HFF-Myc (cell line): ENCODE results near the gene CD2BP2.
"Not testable (repeated sequence)": the region's sequence is repeated elsewhere in the genome, so short reads cannot be mapped to it uniquely, and the experiment has no call there.

Experiments used
- DNase-seq: peaks from one replicate; pipeline ENCODE4 v3.0.0-alpha.2; 2011; ENCODE audit warnings: low read depth; ENCODE audit errors: extremely low read depth
- H3K4me3 ChIP-seq: replicated peaks from 2 replicates; pipeline ENCODE4 v1.5.1; 2011; ENCODE audit warnings: low read depth, mild to moderate bottlenecking, control low read depth, low read length
- TF ChIP-seq, protein P1 (sequence below): IDR thresholded peaks from 2 replicates; pipeline ENCODE4 v1.5.1; 2012; ENCODE audit warnings: mild to moderate bottlenecking, low read depth, low read length, control low read depth; ENCODE audit errors: missing control alignments

The CD2BP2 gene

DNA sequence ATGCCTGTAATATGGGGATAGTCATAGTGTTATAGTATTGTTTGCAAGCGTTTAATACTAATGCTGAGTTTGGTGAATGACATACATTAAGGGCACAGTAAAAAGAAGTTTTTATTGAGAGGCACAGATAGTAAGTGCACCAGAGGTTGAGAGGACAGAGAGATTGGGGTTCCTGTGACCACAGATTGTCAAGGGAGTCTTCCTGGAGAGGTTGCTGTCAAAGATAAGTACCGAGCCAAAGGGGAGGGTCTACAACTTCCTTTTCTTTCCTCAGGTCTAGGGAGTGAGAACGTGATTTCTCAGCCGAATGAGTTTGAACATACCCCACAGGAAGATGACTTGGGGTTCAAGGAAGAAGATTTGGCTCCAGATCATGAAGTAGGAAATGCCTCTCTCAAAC lies 41.9 kb upstream of the CD2BP2 start:
- TF ChIP-seq, protein P1, sequence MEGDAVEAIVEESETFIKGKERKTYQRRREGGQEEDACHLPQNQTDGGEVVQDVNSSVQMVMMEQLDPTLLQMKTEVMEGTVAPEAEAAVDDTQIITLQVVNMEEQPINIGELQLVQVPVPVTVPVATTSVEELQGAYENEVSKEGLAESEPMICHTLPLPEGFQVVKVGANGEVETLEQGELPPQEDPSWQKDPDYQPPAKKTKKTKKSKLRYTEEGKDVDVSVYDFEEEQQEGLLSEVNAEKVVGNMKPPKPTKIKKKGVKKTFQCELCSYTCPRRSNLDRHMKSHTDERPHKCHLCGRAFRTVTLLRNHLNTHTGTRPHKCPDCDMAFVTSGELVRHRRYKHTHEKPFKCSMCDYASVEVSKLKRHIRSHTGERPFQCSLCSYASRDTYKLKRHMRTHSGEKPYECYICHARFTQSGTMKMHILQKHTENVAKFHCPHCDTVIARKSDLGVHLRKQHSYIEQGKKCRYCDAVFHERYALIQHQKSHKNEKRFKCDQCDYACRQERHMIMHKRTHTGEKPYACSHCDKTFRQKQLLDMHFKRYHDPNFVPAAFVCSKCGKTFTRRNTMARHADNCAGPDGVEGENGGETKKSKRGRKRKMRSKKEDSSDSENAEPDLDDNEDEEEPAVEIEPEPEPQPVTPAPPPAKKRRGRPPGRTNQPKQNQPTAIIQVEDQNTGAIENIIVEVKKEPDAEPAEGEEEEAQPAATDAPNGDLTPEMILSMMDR = no peak
- no peak overlapping the region for H3K4me3 ChIP-seq
- no peak for DNase-seq

DNA sequence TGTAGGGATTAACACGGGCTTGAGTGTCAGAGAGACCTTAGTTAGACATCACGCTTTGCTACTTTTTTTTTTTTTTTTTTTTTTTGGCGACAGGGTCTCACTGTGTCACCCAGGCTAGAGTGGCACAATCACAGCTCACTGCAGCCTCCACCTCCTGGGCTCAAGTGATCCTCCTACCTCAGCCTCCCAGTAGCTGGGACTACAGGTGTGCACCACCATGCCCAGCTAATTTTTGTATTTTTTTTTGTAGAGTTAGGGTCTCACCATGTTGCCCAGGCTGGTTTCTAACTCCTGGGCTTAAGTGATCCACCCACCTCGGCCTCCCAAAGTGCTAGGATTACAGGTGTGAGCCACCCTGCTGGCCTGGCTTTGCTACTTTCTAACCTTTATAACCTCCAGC lies 41.5 kb upstream of the CD2BP2 start:
- peak overlapping the region; percentile 63 for H3K4me3 ChIP-seq
- not testable (repeated sequence) for DNase-seq

DNA sequence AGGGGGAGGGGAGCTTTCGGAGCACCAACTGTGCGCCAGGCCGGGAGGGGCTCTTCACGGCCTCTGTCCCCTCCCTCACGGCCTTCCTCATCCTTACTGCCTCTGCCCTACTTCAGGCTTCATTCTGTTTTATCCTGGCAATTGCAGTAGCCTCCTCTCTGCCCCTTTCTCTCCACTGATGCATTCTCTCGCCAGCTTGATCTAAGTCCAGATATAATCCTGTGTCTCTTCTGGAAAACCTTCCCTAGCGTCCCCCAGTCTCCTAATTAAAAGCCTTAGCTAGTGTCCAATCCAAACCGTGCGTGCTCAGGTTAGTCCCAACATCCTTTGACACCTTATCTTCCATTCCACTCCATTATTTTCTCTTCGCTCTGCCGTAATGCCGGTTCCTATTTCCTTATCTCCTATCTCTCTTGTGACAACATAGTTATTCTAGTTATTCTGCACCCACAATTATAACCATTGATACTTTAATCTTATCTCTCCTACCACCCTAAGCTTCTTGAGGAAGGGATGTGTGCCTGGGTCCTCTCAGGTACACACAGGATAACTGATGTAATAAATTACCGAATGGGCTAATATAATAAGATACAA lies 41.0 kb upstream of the CD2BP2 start:
- TF ChIP-seq, protein P1 = no peak
- peak overlapping the region; percentile 63 for H3K4me3 ChIP-seq
- no peak for DNase-seq

DNA sequence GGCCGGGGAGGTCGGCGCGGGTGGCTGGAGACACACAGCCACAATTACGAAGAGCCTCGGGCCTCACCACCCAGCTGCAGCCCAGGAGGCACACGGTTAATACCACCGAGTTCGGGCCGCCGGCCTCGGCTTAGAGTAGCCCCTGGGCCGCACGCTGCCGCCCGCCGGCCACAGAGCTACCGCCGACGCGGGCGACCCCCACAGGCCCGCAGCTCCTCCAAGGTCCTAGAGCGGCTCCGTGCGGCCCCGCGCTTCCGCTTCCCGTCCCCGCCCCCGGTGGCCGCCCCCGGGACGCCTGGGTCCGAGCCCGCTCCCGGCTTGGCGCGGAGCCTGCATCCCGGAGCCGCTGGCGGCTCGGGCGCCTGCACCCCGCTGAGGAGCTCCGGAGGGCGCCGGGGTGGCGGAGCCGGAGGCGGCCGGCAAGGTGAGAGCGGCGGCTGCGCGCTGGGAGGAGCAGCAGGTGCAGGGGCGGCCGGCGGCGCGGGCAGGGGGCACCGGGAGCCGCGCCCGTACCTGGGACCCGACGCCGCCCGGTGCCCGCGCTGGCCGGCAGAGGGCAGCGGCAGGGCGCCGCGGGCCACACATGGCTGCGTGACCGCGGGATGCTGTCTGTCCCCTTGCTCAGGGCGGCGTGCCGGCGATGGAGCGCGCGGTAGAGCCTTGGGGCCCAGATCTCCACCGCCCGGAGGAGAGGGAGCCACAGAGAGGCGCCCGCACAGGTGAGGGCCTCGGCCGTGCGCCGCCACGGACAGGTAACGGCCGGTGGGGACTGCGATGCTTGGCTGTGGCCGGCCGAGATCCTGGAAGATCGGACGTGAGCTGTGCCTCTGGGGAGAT lies 40.3 kb upstream of the CD2BP2 start, which contains the start of gene ZNF48:
TSS of gene ZNF48 (plus strand) at position 266 of the 837 bp plus-strand sequence. CDS start at position 641, 375 bp downstream.
- peak within 1 kb of the TSS; percentile 63 for H3K4me3 ChIP-seq
- no peak for DNase-seq
- TF ChIP-seq, protein P1 = peak; percentile 19

DNA sequence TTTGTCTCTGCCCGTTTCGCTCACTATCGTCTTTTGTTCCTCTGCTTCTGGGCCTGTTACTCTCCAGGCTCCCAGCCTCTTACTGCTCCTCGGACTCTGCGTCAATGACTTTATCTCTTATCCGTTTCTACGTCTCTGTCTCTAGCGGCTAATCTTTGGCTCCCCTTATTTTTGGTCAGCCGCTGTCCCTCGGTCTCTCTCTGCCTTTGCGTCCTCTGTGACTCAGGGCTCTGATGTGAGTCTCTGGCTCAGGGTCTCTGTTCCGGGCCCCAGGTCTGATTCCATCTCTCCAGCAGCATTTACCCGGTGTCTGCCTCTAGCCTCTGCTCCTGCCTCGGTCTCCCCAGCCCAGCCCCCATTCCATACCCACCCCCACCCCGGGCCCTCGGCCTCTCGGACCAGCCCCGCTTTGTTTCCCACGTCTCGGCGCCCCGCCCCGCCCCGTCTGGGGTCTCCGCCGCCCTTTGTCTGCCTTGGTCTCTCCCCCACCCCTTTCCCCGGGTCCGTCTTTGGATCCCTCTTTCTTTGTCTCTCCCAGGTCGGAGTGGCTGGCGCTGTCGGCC lies 39.6 kb upstream of the CD2BP2 start:
- DNase-seq = no peak
- TF ChIP-seq, protein P1 = no peak
- H3K4me3 ChIP-seq = peak overlapping the region; percentile 63

DNA sequence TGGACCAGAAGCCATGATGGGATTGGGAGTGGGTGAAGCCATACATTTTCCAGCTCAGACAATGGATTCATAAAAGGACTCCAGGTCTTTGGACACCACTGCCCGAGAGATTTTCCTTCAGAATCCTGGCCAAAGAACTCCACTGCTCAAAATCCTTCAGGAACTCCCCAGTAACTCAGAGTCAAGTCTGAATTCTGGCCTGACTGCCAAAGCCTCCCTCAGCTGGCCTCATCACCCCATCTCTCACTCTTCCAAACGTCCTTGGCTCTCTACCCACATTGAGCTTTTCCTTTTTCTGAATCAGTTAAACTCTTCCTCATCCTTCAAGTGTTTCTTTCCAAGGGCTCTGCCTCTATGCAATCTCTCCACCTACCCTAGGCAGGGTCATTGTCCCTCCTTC lies 28.4 kb upstream of the CD2BP2 start:
- TF ChIP-seq, protein P1 = no peak
- no peak for DNase-seq
- H3K4me3 ChIP-seq = no peak overlapping the region
